ENCODE measurements around the gene NR2F1. TPM values are rescaled to one million over a fixed set of nuclear protein-coding genes. Genes with fewer than 3 reads are reported as not detected.
"Not testable (repeated sequence)": the region's sequence is repeated elsewhere in the genome, so short reads cannot be mapped to it uniquely, and the experiment has no call there.

The NR2F1 gene
- 32.7 TPM for total RNA-seq (ENCODE audit: insufficient read depth, low replicate concordance)

GRCh38 chr5:93582677-93583438 lies at the start of gene NR2F1:
NR2F1 (plus strand) TSS chr5:93583222; CDS start chr5:93585024, 1,802 bp downstream.
- DNase-seq (ENCODE audit: low spot score), result peak; percentile 90

- DNase-seq (ENCODE audit: low spot score), result no peak
Measured at GRCh38 chr5:93545872-93546271, 37.1 kb upstream of the NR2F1 start.

GRCh38 chr5:93549594-93549993 lies 33.4 kb upstream of the NR2F1 start:
- DNase-seq (ENCODE audit: low spot score), result not testable (repeated sequence)

- DNase-seq (ENCODE audit: low spot score), result no peak
Measured at GRCh38 chr5:93557021-93557604, 25.9 kb upstream of the NR2F1 start.

- DNase-seq (ENCODE audit: low spot score), result no peak
Measured at GRCh38 chr5:93566091-93566490, 16.9 kb upstream of the NR2F1 start.

- DNase-seq (ENCODE audit: low spot score), result no peak
Measured at GRCh38 chr5:93567424-93567823, 15.6 kb upstream of the NR2F1 start.

GRCh38 chr5:93569300-93570160 lies 13.5 kb upstream of the NR2F1 start:
- DNase-seq (ENCODE audit: low spot score), result no peak

GRCh38 chr5:93570294-93571113 lies 12.5 kb upstream of the NR2F1 start:
- DNase-seq (ENCODE audit: low spot score), result no peak

GRCh38 chr5:93571114-93571949 lies 11.7 kb upstream of the NR2F1 start:
- no peak for DNase-seq (ENCODE audit: low spot score)

GRCh38 chr5:93572101-93572607 lies 10.9 kb upstream of the NR2F1 start:
- no peak for DNase-seq (ENCODE audit: low spot score)

GRCh38 chr5:93572608-93573353 lies 10.2 kb upstream of the NR2F1 start:
- no peak for DNase-seq (ENCODE audit: low spot score)

- DNase-seq (ENCODE audit: low spot score), result no peak
Measured at GRCh38 chr5:93573354-93574351, 9.4 kb upstream of the NR2F1 start.

- no peak for DNase-seq (ENCODE audit: low spot score)
Measured at GRCh38 chr5:93574491-93575305, 8.3 kb upstream of the NR2F1 start.

GRCh38 chr5:93575461-93576414 lies 7.3 kb upstream of the NR2F1 start:
- no peak for DNase-seq (ENCODE audit: low spot score)

GRCh38 chr5:93576994-93577853 lies 5.8 kb upstream of the NR2F1 start:
- DNase-seq (ENCODE audit: low spot score), result no peak

Data from umbilical cord (tissue), 2 donors.